Right kidney (tissue), 1 donor: ENCODE results near the gene WFDC2.

Source experiments
- DNase-seq: peaks from one replicate; pipeline ENCODE4 v3.0.0-alpha.2; 2016

Gene WFDC2

GRCh38 chr20:45495501-45495941, 26.0 kb downstream of the WFDC2 start:
- no peak for DNase-seq

GRCh38 chr20:45496166-45496565, 26.6 kb downstream of the WFDC2 start:
- DNase-seq: no peak

GRCh38 chr20:45497971-45498494, 28.5 kb downstream of the WFDC2 start:
- no peak for DNase-seq

- DNase-seq: no peak
These were observed 30.5 kb downstream of the WFDC2 start for GRCh38 chr20:45500022-45500421.

GRCh38 chr20:45501600-45501999, 32.0 kb downstream of the WFDC2 start:
- no peak for DNase-seq

- DNase-seq: no peak
These were observed 33.0 kb downstream of the WFDC2 start for GRCh38 chr20:45502561-45502960.

- DNase-seq: no peak
These were observed 33.9 kb downstream of the WFDC2 start for GRCh38 chr20:45503403-45503802.

- no peak for DNase-seq
These were observed 36.8 kb downstream of the WFDC2 start for GRCh38 chr20:45506398-45506797.

- DNase-seq: no peak
These were observed 37.7 kb downstream of the WFDC2 start for GRCh38 chr20:45507011-45507820.

- DNase-seq: no peak
These were observed 38.7 kb downstream of the WFDC2 start for GRCh38 chr20:45508068-45508886.

- no peak for DNase-seq
These were observed 39.5 kb downstream of the WFDC2 start for GRCh38 chr20:45509091-45509490.

- DNase-seq: no peak
These were observed 40.8 kb downstream of the WFDC2 start for GRCh38 chr20:45510242-45510862.

- DNase-seq: no peak
These were observed 45.8 kb downstream of the WFDC2 start, which contains the start of gene SPINT3 for GRCh38 chr20:45515147-45515913. SPINT3 (minus strand) TSS chr20:45515622; CDS start chr20:45515608, 14 bp downstream.

GRCh38 chr20:45518282-45518681, 48.7 kb downstream of the WFDC2 start:
- peak; percentile 3 for DNase-seq

- no peak for DNase-seq
These were observed 54.3 kb downstream of the WFDC2 start for GRCh38 chr20:45523821-45524220.

- no peak for DNase-seq
These were observed 57.7 kb downstream of the WFDC2 start for GRCh38 chr20:45527294-45527693.
